Endothelial cell of umbilical vein (primary cell): ENCODE data around the gene DMD. TPM values are rescaled to one million over a fixed set of nuclear protein-coding genes. Genes with fewer than 3 reads are reported as not detected.
A peak's percentile ranks its signal among the peaks of the same experiment; 100 is the strongest.

Source experiments
- BruUV-seq: library from RNA; stranded (reverse); fragments of 400-500 nt; replicated peaks from 2 replicates; lab custom pipeline; 2021; lab: Mats Ljungman, UMichigan
- CTCF ChIA-PET: fragments of 300-600, 350-600 bp; sonication (Branson Sonifier 250); formaldehyde crosslinking; loops from one replicate; lab custom pipeline; 2021; ENCODE audit warnings: antibody characterized with exemption, inconsistent platforms; lab: Charles Lee
- POLR2A ChIA-PET: fragments of 300-600, 350-600 bp; sonication (Branson Sonifier 250); formaldehyde crosslinking; loops from one replicate; lab custom pipeline; 2021; ENCODE audit warnings: antibody characterized with exemption, inconsistent platforms; lab: Charles Lee
- DNase-seq: peaks from one replicate; pipeline ENCODE4 v3.0.0-alpha.2; 2011; ENCODE audit warnings: low read depth, low spot score
- FAIRE-seq: peaks from 2 replicates; lab custom pipeline; 2011; peaks lifted over from hg19 to GRCh38; lab: Jason Lieb, UNC
- H2AFZ ChIP-seq: 2 replicates; pipeline ENCODE4 v1.6.0; 2012; ENCODE audit warnings: low read depth, low read length, control low read depth, inconsistent platforms
- H3K27ac ChIP-seq: 2 replicates; pipeline ENCODE4 v1.5.1; 2011; ENCODE audit warnings: low read depth, mild to moderate bottlenecking, control low read depth, low read length, moderate library complexity; ENCODE audit not compliant: insufficient read depth
- H3K27me3 ChIP-seq, 2 experiments: 2 replicates each; pipeline versions ENCODE4 v1.6.0 to v1.6.1; 2011; ENCODE audit warnings: low read length in 2 of 2, mixed read lengths in 1 of 2; ENCODE audit not compliant: control insufficient read depth in 2 of 2, insufficient read depth in 2 of 2
- H3K36me3 ChIP-seq, 2 experiments: 2 replicates in 1 of 2; 3 replicates in 1 of 2; pipeline ENCODE4 v1.5.1; 2011; ENCODE audit warnings: low read length in 2 of 2, mild to moderate bottlenecking in 1 of 2, moderate library complexity in 1 of 2; ENCODE audit not compliant: control insufficient read depth in 2 of 2, insufficient read depth in 2 of 2; ENCODE audit errors: extremely low read depth in 1 of 2
- H3K4me1 ChIP-seq: 3 replicates; pipeline ENCODE4 v1.5.1; 2011; ENCODE audit warnings: mild to moderate bottlenecking, low read length; ENCODE audit not compliant: control insufficient read depth, insufficient read depth; ENCODE audit errors: extremely low read depth
- H3K4me2 ChIP-seq: 2 replicates; pipeline ENCODE4 v1.6.1; 2011; ENCODE audit warnings: low read length, control low read depth, mixed read lengths; ENCODE audit not compliant: insufficient read depth
- H3K4me3 ChIP-seq, 3 experiments: fragments of 200-600 bp in 1 of 3; sonication (generic), shearing (Covaris generic) in 1 of 3; replicated peaks in 1 of 3; 2 replicates each; pipeline ENCODE4 v1.5.1; 2011 to 2016; ENCODE audit warnings: control low read depth in 3 of 3, low read length in 3 of 3, mild to moderate bottlenecking in 2 of 3, inconsistent platforms in 1 of 3, low read depth in 1 of 3, moderate library complexity in 1 of 3; ENCODE audit not compliant: insufficient read depth in 1 of 3
- H3K79me2 ChIP-seq: 2 replicates; pipeline ENCODE4 v1.6.0; 2012; ENCODE audit warnings: low read length, inconsistent platforms; ENCODE audit not compliant: control insufficient read depth, insufficient read depth
- H3K9ac ChIP-seq: replicated peaks from 2 replicates; pipeline ENCODE3; 2011; ENCODE audit warnings: low read length, control low read depth; ENCODE audit not compliant: insufficient read depth; ENCODE audit errors: extremely low read depth
- H3K9me1 ChIP-seq: replicated peaks from 3 replicates; pipeline ENCODE4 v1.6.0; 2011; ENCODE audit warnings: mild to moderate bottlenecking, low read length; ENCODE audit not compliant: control insufficient read depth, insufficient read depth; ENCODE audit errors: extremely low read depth
- H3K9me3 ChIP-seq: replicated peaks from 2 replicates; pipeline ENCODE4 v1.5.1; 2012; ENCODE audit warnings: low read length, inconsistent platforms; ENCODE audit not compliant: control insufficient read depth, insufficient read depth
- H4K20me1 ChIP-seq: replicated peaks from 2 replicates; pipeline ENCODE3; 2011; ENCODE audit warnings: mild to moderate bottlenecking, low read length; ENCODE audit not compliant: control insufficient read depth, insufficient read depth; ENCODE audit errors: extremely low read depth
- EZH2 ChIP-seq: IDR thresholded peaks from 2 replicates; pipeline ENCODE4 v1.6.1; 2012; ENCODE audit warnings: borderline replicate concordance, low read depth, mild to moderate bottlenecking, moderate library complexity, low read length, inconsistent platforms; ENCODE audit not compliant: severe bottlenecking
- FOS ChIP-seq: IDR thresholded peaks from 2 replicates; pipeline ENCODE4 v1.6.1; 2011; ENCODE audit warnings: mild to moderate bottlenecking, low read length, moderate library complexity, borderline replicate concordance; ENCODE audit not compliant: insufficient read depth
- GATA2 ChIP-seq: IDR thresholded peaks from 2 replicates; pipeline ENCODE4 v1.7.0; 2011; ENCODE audit warnings: low read depth, mild to moderate bottlenecking, moderate library complexity, mixed read lengths, low read length; ENCODE audit not compliant: insufficient read length, insufficient read depth
- JUN ChIP-seq: IDR thresholded peaks from 2 replicates; pipeline ENCODE4 v1.6.1; 2011; ENCODE audit warnings: borderline replicate concordance, low read depth; ENCODE audit not compliant: insufficient read length, insufficient read depth
- MAX ChIP-seq: IDR thresholded peaks from 2 replicates; pipeline ENCODE4 v1.6.1; 2011; ENCODE audit not compliant: insufficient read depth, insufficient read length
- MYC ChIP-seq: IDR thresholded peaks from one replicate; pipeline ENCODE4 v1.6.1; 2011; ENCODE audit warnings: mild to moderate bottlenecking, low read depth, low read length
- POLR2A ChIP-seq: IDR thresholded peaks from 2 replicates; pipeline ENCODE4 v1.6.1; 2012; ENCODE audit warnings: low read depth, mild to moderate bottlenecking, control low read depth, low read length
- POLR2AphosphoS5 ChIP-seq: IDR thresholded peaks from 2 replicates; pipeline ENCODE4 v1.6.1; 2012; ENCODE audit warnings: low read depth, mild to moderate bottlenecking, control low read depth, low read length, moderate library complexity; ENCODE audit not compliant: insufficient read depth
- dilution Hi-C: fragments of 300-500 bp; cut with MboI; formaldehyde crosslinking; loops from one replicate; pipeline ENCODE4 v1.15.0; 2019; ENCODE audit warnings: low sequenced_read_pairs; ENCODE audit not compliant: extremely low pct_ligation_motif_present
- intact Hi-C: fragments of 100-400 bp; cut with micrococcal nuclease; formaldehyde crosslinking; loops from one replicate; pipeline ENCODE4 v1.10.0; 2022
- polyA plus RNA-seq, 4 experiments: library from polyadenylated mRNA; depleted of rRNA in 3 of 4; stranded (reverse) in 3 of 4; unstranded in 1 of 4; fragments of >200 nt; gene quantifications; 2 replicates each; pipeline versions ENCODE4 v1.2.1 to v1.2.3, GENCODE V29; 2011 to 2012; ENCODE audit warnings: missing spikeins in 1 of 4
- total RNA-seq: library from RNA; stranded (reverse); gene quantifications from 2 replicates; pipeline ENCODE4 v1.2.3, GENCODE V29; 2021

DMD gene
- total and polyA plus RNA-seq, 2 donors (not counting 3 experiments of a cell fraction or from before 2014, with no cell fraction given): 7.3 to 9.0 TPM

DNA sequence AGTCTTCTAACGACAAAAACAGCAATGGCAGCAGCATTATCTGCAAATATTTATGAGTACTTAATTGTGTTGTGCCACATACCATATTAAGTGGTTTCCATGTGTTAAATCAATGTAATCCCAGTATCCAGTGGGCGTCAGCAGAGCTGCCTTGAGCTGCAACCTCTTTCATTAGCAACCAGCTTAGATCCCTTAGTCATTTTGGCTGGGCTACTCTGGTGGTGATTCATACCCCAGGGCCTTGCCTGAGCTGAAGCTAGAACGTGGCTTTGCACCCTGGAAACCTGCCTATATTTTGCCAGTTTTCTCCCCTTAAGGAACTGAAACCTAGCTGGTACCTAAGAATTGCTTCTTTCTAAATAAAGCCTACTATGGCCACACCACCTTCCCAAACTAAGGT is 1665.2 kb downstream of the DMD start:
- H3K27me3 ChIP-seq: no peaks in the 10 kb centered on the region
- peak; percentile 59 for FAIRE-seq

DNA sequence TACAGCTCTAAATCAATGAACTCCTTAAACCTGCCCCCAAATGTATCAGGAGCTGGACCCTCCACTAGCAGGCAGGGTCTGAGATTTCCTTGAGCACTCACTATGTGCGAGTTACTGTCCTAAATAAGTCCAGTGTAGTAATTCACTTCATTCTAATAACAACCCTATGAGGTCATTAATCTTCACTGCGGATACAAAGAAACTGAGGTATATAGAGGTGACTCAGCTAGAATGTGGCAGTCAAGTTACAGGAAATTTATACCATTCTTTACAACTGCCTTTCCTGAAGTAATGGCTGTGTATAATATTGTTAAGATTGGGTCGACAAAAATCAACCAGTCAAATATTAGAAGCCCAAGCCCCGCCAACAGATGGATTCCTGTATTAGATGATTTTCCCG is 1665.6 kb downstream of the DMD start:
- dilution Hi-C loops (no loop called here), intact Hi-C loops (loop anchor here (1.0 kb wide), 1 partner anchor 46 kb away; no protein-coding TSS in a partner anchor)
- peaks cover 14% of the 10 kb centered on the region for H3K4me1 ChIP-seq
- POLR2A ChIA-PET: no interaction called here
- BruUV-seq: no TSS peak
- H3K4me2 ChIP-seq: peak overlapping the region; percentile 49
- DNase-seq (peak; percentile 58), FAIRE-seq (peak; percentile 73)
- H2AFZ ChIP-seq: peak overlapping the region; percentile 40
- H4K20me1 ChIP-seq: no peaks in the 10 kb centered on the region
- no peaks in the 10 kb centered on the region for H3K27me3 ChIP-seq
- peak overlapping the region; percentile 10 for H3K9ac ChIP-seq
- CTCF ChIA-PET: interaction anchor here (0.9 to 1.2 kb wide), 4 partner anchors 18 to 508 kb away, joined by 3 to 4 read pairs (median 3); no protein-coding TSS in a partner anchor
- H3K4me3 ChIP-seq: no peak overlapping the region
- H3K36me3 ChIP-seq: no peaks in the 10 kb centered on the region
- H3K79me2 ChIP-seq: no peaks in the 10 kb centered on the region
- TF ChIP-seq EZH2: no peak
- TF ChIP-seq POLR2AphosphoS5: no peak
- peak; percentile 57 for TF ChIP-seq JUN
- no peak for TF ChIP-seq GATA2
- TF ChIP-seq POLR2A: no peak
- no peak for TF ChIP-seq MYC
- no peak for TF ChIP-seq MAX
- TF ChIP-seq FOS: no peak
- H3K27ac ChIP-seq: peak overlapping the region; percentile 59
- no peaks in the 10 kb centered on the region for H3K9me3 ChIP-seq
- H3K9me1 ChIP-seq: no peaks in the 10 kb centered on the region

More for the DNA sequence above, 1665.2 kb downstream of the DMD start:
- Histone ChIP-seq H3K9me3 (no peaks in the 10 kb centered on the region), H2AFZ (peak overlapping the region; percentile 61), H3K9ac (peak overlapping the region; percentile 29), H3K4me1 (peaks cover 14% of the 10 kb centered on the region), H3K4me2 (peak overlapping the region; percentile 49), H3K79me2 (no peaks in the 10 kb centered on the region), H3K36me3 (no peaks in the 10 kb centered on the region), H3K27ac (peak overlapping the region; percentile 59), H4K20me1 (no peaks in the 10 kb centered on the region), H3K9me1 (no peaks in the 10 kb centered on the region), H3K4me3 (no peak overlapping the region)
- CTCF ChIA-PET: interaction anchor here (0.9 to 1.2 kb wide), 4 partner anchors 18 to 508 kb away, joined by 3 to 4 read pairs (median 3); no protein-coding TSS in a partner anchor
- POLR2A ChIA-PET: no interaction called here
- no TSS peak for BruUV-seq
- TF ChIP-seq FOS: peak; percentile 32
- TF ChIP-seq MYC: no peak
- dilution Hi-C loops (no loop called here), intact Hi-C loops (loop anchor here (1.0 kb wide), 1 partner anchor 47 kb away; no protein-coding TSS in a partner anchor)
- DNase-seq: peak; percentile 60
